ENCODE measurements around the gene TMEM134.

GRCh38 chr11:67489203-67489884 lies 20.3 kb upstream of the TMEM134 start:
- TF ChIP-seq EGR1 (IDR thresholded peaks at IDR 0.05; ENCODE audit: low read depth in 2 of 2): no peak
- no peak for TF ChIP-seq CTCF (IDR thresholded peaks at IDR 0.05; ENCODE audit: low read depth, low read length, missing input control)
- no peak for TF ChIP-seq REST (IDR thresholded peaks at IDR 0.05)
- TF ChIP-seq ATF3 (IDR thresholded peaks at IDR 0.05): no peak
- TF ChIP-seq SP1 (IDR thresholded peaks at IDR 0.05): no peak
- no peak for TF ChIP-seq GABPA (IDR thresholded peaks at IDR 0.05 in 1 of 2, conservative IDR thresholded peaks at IDR 0.05 in 1 of 2)
- TF ChIP-seq YY1 (IDR thresholded peaks at IDR 0.05): no peak
- no peak for TF ChIP-seq ZBTB33 (IDR thresholded peaks at IDR 0.05)
- no peak for TF ChIP-seq RAD21 (IDR thresholded peaks at IDR 0.05)
- TF ChIP-seq TAF1 (conservative IDR thresholded peaks at IDR 0.05): no peak
- TF ChIP-seq MAX (IDR thresholded peaks at IDR 0.05): no peak
- no peak for TF ChIP-seq JUND (IDR thresholded peaks at IDR 0.05)
